GM19035 (cell line): Measurements from ENCODE around the gene RALGPS1.

Experiments
- ATAC-seq: cut with Tn5 transposase; IDR thresholded peaks from one replicate; pipeline ENCODE4 v1.9.1; 2021; ENCODE audit not compliant: unreplicated experiment

RALGPS1 gene

DNA sequence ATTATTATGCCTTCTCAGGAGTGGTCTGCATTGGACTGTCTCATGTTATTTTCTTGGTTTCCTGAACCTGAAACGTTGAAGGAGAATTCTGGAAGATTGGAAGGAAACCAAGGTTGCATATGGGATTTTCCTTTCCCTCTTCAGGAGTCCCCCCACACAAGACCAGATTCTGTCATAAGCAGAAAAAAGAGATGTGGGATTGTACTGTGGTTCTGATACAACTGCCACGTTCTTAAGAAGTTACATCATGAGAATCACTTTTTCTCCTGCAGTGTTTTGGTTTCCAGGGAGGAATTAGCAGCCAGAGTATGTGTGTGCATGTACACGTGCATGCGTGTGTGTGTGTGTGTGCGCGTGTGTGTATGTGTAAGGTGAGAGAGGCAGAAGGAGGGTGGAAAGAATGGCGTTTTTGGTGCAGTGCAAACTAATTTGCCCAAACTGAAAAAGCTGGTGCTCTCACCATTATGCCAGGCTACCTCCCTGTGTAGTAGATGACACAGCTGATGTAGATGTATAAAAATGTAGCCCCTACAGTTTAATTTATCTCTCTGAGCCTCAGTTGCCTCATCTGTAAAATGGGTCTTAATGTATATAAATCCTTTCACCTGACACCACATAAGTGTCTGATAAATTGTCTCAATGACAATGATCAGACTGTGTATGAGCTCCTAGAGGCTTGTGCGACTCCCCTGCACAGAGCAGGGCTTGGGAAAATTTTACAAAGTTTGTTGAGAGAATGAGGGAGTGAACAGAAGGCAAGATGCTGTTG is 38.6 kb downstream of the RALGPS1 start:
- ATAC-seq: no peak

GRCh38 chr9:126955811-126956210 is 41.2 kb downstream of the RALGPS1 start:
- ATAC-seq: no peak

DNA sequence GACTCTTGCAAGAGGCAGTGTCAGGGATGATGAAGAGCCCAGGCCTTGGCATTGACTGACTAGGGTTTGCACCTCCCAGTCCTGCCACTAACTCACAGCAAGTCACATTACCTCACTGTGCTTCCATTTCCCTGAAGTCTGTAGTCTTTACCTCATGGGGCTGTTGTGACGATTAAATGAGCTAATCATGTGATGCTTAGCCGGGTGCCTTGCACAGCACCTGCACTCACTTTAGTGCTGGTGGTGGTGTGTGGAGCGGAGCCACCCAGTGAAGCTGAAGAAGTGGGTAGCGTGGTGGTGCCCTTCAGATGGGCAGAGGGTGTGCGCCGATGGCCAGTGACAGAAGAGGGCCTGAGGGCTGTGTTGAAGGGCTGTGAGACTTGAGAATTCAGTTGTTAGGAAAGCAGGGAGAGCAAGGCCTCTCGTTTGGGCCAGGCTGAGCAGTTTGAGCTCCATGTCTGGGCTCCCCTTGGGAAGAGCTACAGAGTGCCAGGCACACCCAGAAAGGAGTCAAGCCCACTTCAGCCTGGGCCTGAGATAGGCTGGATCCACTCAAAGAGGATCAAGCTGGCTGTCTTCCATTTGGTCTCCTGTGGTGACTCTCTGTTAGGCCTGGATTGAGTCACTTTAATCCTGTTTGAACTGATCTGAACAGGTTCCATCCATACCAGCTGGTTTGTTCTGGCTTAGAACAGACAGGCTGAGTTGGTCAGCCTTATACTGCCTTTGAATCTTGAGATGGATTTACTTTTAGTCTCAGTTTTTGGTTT is 42.5 kb downstream of the RALGPS1 start:
- no peak for ATAC-seq

GRCh38 chr9:126957687-126958053 is 43.1 kb downstream of the RALGPS1 start:
- no peak for ATAC-seq

DNA sequence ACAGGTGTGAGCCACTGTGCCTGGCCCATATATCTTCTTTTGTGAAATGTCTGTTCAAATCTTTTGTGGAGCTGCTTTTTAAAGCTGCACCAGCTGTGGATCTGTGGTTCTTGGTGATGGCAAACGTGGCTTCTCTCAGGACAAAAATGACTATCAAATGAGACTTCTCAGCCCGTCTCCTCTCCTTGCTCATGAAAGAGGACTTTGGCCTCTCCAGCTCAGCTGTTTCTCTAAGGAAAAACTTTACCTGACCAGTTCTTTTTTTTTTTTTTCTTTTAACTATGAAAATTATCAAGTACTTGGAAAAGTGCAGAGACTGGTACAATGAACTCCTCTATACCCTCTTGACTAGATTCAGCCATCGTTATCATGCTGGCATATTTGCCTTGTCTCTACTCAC is 44.8 kb downstream of the RALGPS1 start:
- ATAC-seq: no peak

GRCh38 chr9:126959917-126960316 is 45.3 kb downstream of the RALGPS1 start:
- no peak for ATAC-seq

- ATAC-seq: no peak
These were observed 47.8 kb downstream of the RALGPS1 start for GRCh38 chr9:126962336-126962735.

DNA sequence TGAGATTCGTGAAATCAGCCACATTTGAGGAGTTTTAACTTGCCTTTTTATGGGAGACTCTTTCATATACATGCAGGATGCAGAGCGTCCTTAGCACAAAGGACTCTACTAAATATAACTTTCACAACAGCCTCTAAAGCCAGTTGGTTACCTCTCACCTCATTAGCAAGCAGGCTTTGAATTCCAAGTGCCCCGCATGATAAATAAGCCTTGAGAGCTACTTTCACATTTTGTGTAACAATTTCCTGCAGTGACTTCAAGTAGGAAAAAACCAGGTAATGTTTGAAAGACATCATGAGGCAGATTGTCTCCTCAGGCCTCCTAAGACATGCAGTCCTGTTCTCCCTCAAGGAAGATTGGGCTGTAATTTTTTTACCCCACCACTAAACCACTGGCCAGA is 50.5 kb downstream of the RALGPS1 start:
- no peak for ATAC-seq

DNA sequence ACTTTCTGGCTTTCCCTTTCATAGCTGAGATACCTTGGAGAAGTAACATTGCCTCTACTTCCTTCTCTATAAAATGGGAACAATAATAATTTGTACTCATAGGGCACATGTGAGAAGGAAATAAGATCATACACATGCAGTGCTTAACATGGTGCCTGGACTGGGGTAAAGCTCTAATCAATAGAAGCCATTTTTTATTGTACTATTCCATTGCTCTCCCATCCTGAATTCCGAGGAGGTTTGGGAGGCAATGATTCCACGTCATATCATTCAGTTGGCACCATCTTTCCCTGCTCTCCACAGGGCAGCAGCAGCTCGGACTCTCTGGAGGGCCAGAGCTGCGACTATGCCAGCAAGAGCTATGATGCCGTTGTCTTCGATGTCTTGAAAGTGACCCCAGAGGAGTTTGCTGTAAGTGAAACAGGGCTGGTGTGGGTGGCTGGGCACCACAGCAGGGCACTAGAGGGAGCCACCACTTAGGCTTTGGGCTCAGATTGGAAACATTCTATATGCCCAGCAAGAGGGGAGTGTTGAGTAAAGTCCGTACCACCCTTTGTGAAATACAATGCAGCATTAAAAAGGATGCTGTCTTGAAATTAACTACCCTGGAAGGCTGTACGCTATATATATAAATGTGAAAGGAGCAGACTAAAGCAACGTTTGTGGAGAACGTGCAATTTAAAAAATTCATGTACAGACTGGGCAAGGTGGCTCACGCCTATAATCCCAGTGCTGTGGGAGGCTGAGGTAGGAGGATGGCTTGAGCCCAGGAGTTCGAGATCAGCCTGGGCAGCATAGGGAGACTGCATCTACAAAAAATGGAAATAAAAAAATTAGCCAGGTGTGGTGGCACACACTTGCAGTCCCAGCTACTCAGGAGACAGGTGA is 51.2 kb downstream of the RALGPS1 start:
- no peak for ATAC-seq

- ATAC-seq: no peak
These were observed 56.7 kb downstream of the RALGPS1 start for GRCh38 chr9:126971261-126971660.

DNA sequence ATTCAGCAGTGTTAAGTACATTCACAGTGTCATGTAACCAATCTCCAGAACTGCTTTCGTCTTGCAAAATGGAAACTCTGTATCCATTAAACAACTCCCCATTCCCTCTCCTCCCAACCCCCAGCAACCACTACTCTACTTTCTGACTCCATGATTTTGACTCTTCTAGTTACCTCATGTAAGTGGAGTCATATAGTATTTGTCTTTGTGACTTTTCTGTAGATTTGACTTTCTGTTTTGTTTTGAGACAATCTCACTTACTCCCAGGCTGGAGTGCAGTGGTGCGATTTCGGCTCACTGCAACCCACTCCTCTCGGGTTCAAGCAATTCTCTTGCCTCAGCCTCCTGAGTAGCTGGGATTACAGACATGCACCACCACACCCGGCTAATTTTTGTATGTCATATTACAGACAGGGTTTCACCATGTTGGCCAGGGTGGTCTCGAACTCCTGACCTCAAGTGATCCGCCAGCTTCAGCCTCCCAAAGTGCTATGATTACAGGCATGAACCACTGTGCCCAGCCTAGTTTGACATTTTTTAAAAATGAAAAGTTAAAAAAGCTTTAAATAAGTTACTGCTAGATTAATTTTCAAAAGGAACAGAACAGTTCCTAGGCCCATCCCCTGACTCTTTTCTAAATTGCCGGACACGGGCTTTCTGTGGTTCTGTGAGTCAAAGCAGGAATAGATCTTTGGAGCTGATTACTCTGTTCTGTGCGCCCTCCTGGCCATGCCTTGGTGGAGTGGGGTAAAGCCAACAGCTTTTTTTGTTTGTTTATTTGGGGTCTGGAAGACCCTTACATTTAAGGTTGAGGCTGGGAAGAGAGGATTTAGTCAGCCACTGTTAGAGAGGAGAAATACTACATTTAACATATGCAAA is 59.3 kb downstream of the RALGPS1 start:
- ATAC-seq: no peak

- no peak for ATAC-seq
These were observed 60.0 kb downstream of the RALGPS1 start for GRCh38 chr9:126974594-126974993.

DNA sequence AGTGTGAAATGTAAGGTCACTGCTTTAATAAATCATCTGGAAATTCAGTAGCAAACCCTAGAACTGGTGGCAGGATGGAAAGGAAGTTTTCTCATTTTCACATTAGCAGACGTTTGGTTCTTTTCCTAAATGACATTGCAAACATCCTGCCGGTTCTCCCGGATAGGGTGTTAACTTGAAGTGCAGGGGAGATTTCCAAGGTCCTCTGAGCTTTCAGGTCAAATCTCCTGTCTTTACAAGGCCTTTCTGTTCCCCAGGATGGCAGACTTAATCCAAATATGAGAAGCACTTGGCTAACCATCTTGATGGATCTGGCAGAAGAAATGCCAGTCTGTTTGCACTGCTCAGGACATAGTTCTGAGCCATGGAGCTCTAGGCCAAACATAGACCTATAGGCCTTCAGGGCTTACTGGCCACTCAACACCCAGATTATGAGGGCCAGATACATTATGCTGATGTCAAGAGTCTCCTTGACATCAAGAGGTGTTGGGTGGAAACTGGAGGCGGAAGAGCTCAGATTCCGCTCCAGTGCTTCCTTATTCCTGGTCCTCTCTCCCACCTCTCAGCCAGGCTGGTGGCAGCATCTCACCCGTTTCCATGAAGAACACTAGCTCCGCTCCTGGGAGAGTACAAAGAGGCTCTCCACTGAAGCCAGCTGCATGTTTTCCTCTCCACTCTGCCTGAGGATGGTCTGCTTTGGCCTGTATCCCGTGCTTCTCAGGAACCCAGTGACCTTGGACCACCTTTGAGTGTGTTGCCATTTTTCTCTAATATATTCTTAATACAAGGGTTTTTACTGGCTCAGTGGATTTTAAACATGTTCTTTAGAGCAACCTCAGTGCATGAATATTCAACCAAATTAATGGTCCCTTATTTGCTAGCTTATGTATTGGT is 61.0 kb downstream of the RALGPS1 start:
- no peak for ATAC-seq

- ATAC-seq: no peak
These were observed 64.9 kb downstream of the RALGPS1 start for GRCh38 chr9:126979461-126979860.

GRCh38 chr9:126980231-126980630 is 65.6 kb downstream of the RALGPS1 start:
- no peak for ATAC-seq

GRCh38 chr9:126981218-126981617 is 66.6 kb downstream of the RALGPS1 start:
- ATAC-seq: no peak

DNA sequence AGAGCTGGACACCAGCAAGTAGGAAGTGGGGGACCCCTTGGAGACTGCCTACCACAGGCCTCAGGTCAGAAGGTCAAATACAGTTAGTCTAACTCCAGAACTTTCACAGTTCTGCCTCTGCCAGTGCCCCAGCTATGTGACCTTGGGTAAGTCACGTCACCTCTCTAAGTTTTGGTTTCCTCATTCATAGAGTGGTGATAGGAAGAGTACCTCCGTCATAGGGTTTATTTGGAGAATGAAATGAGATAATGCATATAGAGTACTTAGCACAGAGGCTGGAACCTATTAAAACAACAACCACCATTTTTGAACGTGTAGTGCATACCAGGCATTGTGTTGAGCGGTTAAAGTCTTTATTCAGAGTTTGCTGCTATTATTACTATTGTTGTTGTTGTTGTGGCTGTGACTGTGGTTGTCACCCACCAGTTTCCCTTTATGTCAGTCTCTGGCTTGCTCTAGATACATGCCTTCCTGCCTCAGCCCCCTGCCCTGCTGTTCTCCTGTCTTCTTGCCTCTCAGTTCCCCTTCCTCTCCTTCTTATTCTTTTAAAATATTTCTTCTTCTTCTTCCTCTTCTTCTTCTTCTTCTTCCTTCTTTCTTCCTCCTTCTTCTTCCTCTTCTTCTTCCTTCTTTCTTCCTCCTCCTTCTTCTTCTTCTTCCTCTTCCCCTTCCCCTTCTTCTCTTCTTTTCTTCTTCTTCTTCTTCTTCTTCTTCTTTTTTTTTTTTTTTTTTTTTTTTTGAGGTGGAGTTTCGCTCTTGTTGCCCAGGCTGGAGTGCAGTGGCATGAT is 67.8 kb downstream of the RALGPS1 start:
- no peak for ATAC-seq

DNA sequence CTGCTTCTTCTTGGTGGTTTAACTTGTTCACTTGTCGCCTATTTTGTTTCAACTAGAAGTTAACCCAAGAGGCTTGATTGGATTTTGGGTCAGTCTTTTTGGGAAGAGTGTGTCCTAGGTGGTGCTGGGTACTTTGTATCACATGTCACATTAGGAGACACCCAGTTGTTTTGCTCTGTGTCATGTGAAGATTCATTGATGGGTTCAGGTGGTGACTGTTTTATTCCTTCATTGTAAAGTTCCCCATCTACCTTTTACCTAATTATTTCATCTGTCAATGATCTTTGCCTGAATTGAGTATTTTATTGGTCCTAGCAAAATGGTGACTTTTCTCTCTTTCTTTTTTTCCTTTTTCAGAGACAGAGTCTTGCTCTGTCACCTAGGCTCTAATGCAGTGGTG is 69.2 kb downstream of the RALGPS1 start:
- ATAC-seq: no peak

GRCh38 chr9:126984969-126985368 is 70.4 kb downstream of the RALGPS1 start:
- ATAC-seq: no peak
